ENCODE results near the gene IGF2R. TPM values are rescaled to one million over a fixed set of nuclear protein-coding genes. Genes with fewer than 3 reads are reported as not detected.

IGF2R gene
- total RNA-seq, 1 experiment from 2014 or later, result 92.2 TPM

GRCh38 chr6:160049346-160049745, 80.5 kb downstream of the IGF2R start:
- H3K9me3 Mint-ChIP-seq (ENCODE audit: unreplicated experiment), result no peaks in the 10 kb centered on the region
- peaks cover 6% of the 10 kb centered on the region for H3K36me3 ChIP-seq (ENCODE audit: control insufficient read depth, insufficient read depth, low read length)
- H3K4me3 Mint-ChIP-seq (ENCODE audit: unreplicated experiment), result no peak overlapping the region
- no peaks in the 10 kb centered on the region for H3K27me3 ChIP-seq (replicated peaks; ENCODE audit: control insufficient read depth, insufficient read depth, low read length)
- peaks cover 79% of the 10 kb centered on the region for H3K36me3 Mint-ChIP-seq (ENCODE audit: insufficient read depth, unreplicated experiment)
- ChIA-PET CTCF (no interaction called here), POLR2A (interaction anchor here (0.6 kb wide), 1 partner anchor 322 kb away, joined by 3 read pairs; the partner anchor contains the start of gene WTAP)
- DNase-seq, result no peak
- no peaks in the 10 kb centered on the region for H3K4me1 ChIP-seq
- H3K27ac Mint-ChIP-seq (ENCODE audit: unreplicated experiment), result no peak overlapping the region
- peaks cover 3% of the 10 kb centered on the region for H3K4me1 Mint-ChIP-seq (ENCODE audit: low read depth, unreplicated experiment)
- TF ChIP-seq CTCF (IDR thresholded peaks at IDR 0.05; ENCODE audit: insufficient read depth in 1 of 2, low read depth in 1 of 2, low read length in 1 of 2, severe bottlenecking in 1 of 2, unreplicated experiment in 1 of 2), result no peak
- no peaks in the 10 kb centered on the region for H3K27me3 Mint-ChIP-seq (ENCODE audit: insufficient read depth, unreplicated experiment)
- H3K9me3 ChIP-seq, result no peaks in the 10 kb centered on the region
- no peak overlapping the region for H3K4me3 ChIP-seq (ENCODE audit: low read depth, low read length)
- intact Hi-C loops (cut with micrococcal nuclease; ENCODE audit: unreplicated experiment), result no loop called here
- no TSS peak for BruUV-seq (replicated peaks)

DNA sequence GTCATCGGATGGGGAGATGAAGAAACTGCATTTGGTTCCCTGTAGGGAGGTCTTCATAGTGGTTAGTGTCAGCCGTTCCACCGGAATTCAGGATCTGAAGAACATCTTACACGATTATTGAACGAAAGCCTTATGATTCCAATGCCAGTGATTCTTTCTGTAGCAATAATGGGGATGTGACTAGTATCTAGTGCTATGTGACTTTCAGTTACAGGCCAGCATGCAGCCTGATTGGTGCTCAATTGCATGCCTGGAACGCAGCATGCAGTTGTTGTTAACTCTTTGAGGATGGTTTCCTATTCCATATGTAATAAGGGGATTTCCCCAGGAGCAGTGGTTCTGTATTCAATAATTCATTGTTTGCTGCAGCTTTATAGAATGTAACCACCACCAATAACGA, 81.1 kb downstream of the IGF2R start:
- no TSS peak for BruUV-seq (replicated peaks)

GRCh38 chr6:160051390-160051789, 82.5 kb downstream of the IGF2R start:
- H3K4me1 ChIP-seq, result no peaks in the 10 kb centered on the region
- no peaks in the 10 kb centered on the region for H3K4me1 Mint-ChIP-seq (ENCODE audit: low read depth, unreplicated experiment)
- ChIA-PET POLR2A (no interaction called here), CTCF (no interaction called here)
- no peaks in the 10 kb centered on the region for H3K9me3 ChIP-seq
- DNase-seq, result no peak
- TF ChIP-seq CTCF (IDR thresholded peaks at IDR 0.05; ENCODE audit: insufficient read depth in 1 of 2, low read depth in 1 of 2, low read length in 1 of 2, severe bottlenecking in 1 of 2, unreplicated experiment in 1 of 2), result no peak
- no peak overlapping the region for H3K27ac Mint-ChIP-seq (ENCODE audit: unreplicated experiment)
- H3K36me3 ChIP-seq (ENCODE audit: control insufficient read depth, insufficient read depth, low read length), result peaks cover 6% of the 10 kb centered on the region
- no peak overlapping the region for H3K4me3 Mint-ChIP-seq (ENCODE audit: unreplicated experiment)
- no peaks in the 10 kb centered on the region for H3K27me3 ChIP-seq (replicated peaks; ENCODE audit: control insufficient read depth, insufficient read depth, low read length)
- BruUV-seq (replicated peaks), result no TSS peak
- no peaks in the 10 kb centered on the region for H3K9me3 Mint-ChIP-seq (ENCODE audit: unreplicated experiment)
- no peaks in the 10 kb centered on the region for H3K27me3 Mint-ChIP-seq (ENCODE audit: insufficient read depth, unreplicated experiment)
- H3K4me3 ChIP-seq (ENCODE audit: low read depth, low read length), result no peak overlapping the region
- intact Hi-C loops (cut with micrococcal nuclease; ENCODE audit: unreplicated experiment), result no loop called here
- peaks cover 63% of the 10 kb centered on the region for H3K36me3 Mint-ChIP-seq (ENCODE audit: insufficient read depth, unreplicated experiment)

More for the DNA sequence above, 81.1 kb downstream of the IGF2R start:
- ChIA-PET POLR2A (no interaction called here), CTCF (no interaction called here)
- no peaks in the 10 kb centered on the region for H3K4me1 Mint-ChIP-seq (ENCODE audit: low read depth, unreplicated experiment)
- DNase-seq, result no peak
- H3K4me3 Mint-ChIP-seq (ENCODE audit: unreplicated experiment), result no peak overlapping the region
- H3K27ac Mint-ChIP-seq (ENCODE audit: unreplicated experiment), result no peak overlapping the region
- TF ChIP-seq CTCF (IDR thresholded peaks at IDR 0.05; ENCODE audit: insufficient read depth in 1 of 2, low read depth in 1 of 2, low read length in 1 of 2, severe bottlenecking in 1 of 2, unreplicated experiment in 1 of 2), result no peak
- intact Hi-C loops (cut with micrococcal nuclease; ENCODE audit: unreplicated experiment), result no loop called here
- Histone ChIP-seq H3K4me3 (ENCODE audit: low read depth, low read length) (no peak overlapping the region), H3K27me3 (replicated peaks; ENCODE audit: control insufficient read depth, insufficient read depth, low read length) (no peaks in the 10 kb centered on the region), H3K9me3 (no peaks in the 10 kb centered on the region), H3K36me3 (ENCODE audit: control insufficient read depth, insufficient read depth, low read length) (peaks cover 6% of the 10 kb centered on the region), H3K4me1 (no peaks in the 10 kb centered on the region)
- H3K9me3 Mint-ChIP-seq (ENCODE audit: unreplicated experiment), result no peaks in the 10 kb centered on the region
- no peaks in the 10 kb centered on the region for H3K27me3 Mint-ChIP-seq (ENCODE audit: insufficient read depth, unreplicated experiment)
- H3K36me3 Mint-ChIP-seq (ENCODE audit: insufficient read depth, unreplicated experiment), result peaks cover 77% of the 10 kb centered on the region
